Fibroblast of mammary gland (primary cell): ENCODE data around the gene DIP2C.
"Not testable (repeated sequence)": the region's sequence is repeated elsewhere in the genome, so short reads cannot be mapped to it uniquely, and the experiment has no call there.

Experiments used
- DNase-seq: peaks from one replicate; pipeline ENCODE4 v3.0.0-alpha.2; 2010; ENCODE audit warnings: low read depth
- H3K4me3 ChIP-seq: 2 replicates; pipeline ENCODE4 v1.5.1; 2011; ENCODE audit warnings: low read depth, mild to moderate bottlenecking, low read length, moderate library complexity; ENCODE audit not compliant: control insufficient read depth
- TF ChIP-seq, protein P1 (sequence below): conservative IDR thresholded peaks from 2 replicates; pipeline ENCODE4 v1.5.1; 2011; ENCODE audit warnings: low read depth, low read length, inconsistent platforms; ENCODE audit not compliant: control insufficient read depth, insufficient read depth

The DIP2C gene

DNA sequence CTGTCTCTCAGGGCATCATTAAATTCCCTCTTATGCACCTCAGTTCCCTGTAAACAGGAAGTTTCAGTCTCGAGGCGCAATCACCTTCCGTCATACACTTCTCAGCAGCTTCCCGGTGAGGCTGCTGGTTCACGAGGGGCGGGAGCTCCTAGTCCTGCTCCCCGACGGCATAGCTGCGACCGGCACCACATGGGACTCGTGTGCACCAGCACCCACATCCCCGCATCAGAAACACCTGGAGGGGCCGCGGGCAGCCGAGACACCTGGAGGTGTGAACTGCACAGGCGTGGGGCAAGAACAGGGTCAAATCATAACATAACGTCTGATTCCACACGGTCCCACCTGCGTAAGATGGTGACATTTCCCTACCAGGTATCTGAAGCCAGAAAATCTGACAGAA is 52.7 kb downstream of the DIP2C start:
- no peak for DNase-seq
- TF ChIP-seq, protein P1, sequence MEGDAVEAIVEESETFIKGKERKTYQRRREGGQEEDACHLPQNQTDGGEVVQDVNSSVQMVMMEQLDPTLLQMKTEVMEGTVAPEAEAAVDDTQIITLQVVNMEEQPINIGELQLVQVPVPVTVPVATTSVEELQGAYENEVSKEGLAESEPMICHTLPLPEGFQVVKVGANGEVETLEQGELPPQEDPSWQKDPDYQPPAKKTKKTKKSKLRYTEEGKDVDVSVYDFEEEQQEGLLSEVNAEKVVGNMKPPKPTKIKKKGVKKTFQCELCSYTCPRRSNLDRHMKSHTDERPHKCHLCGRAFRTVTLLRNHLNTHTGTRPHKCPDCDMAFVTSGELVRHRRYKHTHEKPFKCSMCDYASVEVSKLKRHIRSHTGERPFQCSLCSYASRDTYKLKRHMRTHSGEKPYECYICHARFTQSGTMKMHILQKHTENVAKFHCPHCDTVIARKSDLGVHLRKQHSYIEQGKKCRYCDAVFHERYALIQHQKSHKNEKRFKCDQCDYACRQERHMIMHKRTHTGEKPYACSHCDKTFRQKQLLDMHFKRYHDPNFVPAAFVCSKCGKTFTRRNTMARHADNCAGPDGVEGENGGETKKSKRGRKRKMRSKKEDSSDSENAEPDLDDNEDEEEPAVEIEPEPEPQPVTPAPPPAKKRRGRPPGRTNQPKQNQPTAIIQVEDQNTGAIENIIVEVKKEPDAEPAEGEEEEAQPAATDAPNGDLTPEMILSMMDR, result no peak

DNA sequence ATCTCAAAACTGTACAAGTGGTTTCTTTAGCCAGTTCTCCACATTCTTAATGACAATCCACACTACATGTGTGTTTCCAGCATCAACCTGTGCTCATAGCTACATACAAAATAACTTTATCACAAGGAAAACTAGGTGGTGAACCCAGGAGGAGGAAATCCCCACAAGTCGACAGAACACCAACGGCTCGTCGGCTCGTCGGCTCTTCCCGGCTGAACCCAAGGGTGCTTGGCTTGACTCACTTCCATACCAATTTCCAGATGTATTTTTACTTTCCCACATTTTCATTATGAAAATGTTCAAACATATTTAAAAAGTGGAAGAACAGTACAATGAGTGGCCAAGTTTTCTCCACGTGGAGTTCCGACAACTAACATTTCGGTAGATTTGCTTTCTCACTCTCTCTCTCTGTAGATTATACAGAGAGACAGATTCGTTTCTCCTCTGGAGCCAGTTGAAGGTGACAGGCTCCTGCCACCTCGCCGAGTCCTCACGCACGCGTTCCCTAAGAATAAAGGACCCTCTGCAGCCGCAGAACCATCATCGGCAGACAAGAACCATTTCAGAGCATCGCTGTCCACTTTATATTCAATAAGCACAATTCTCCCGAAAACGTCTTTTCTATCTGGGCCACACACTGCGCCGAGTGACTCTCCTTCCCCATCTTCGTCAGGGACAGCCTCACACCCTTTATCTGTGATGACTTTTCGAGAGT is 53.3 kb downstream of the DIP2C start:
- DNase-seq, result no peak
- TF ChIP-seq, protein P1, result no peak
- H3K4me3 ChIP-seq, result no peak overlapping the region

More for the DNA sequence above, 52.7 kb downstream of the DIP2C start:
- no peak overlapping the region for H3K4me3 ChIP-seq

DNA sequence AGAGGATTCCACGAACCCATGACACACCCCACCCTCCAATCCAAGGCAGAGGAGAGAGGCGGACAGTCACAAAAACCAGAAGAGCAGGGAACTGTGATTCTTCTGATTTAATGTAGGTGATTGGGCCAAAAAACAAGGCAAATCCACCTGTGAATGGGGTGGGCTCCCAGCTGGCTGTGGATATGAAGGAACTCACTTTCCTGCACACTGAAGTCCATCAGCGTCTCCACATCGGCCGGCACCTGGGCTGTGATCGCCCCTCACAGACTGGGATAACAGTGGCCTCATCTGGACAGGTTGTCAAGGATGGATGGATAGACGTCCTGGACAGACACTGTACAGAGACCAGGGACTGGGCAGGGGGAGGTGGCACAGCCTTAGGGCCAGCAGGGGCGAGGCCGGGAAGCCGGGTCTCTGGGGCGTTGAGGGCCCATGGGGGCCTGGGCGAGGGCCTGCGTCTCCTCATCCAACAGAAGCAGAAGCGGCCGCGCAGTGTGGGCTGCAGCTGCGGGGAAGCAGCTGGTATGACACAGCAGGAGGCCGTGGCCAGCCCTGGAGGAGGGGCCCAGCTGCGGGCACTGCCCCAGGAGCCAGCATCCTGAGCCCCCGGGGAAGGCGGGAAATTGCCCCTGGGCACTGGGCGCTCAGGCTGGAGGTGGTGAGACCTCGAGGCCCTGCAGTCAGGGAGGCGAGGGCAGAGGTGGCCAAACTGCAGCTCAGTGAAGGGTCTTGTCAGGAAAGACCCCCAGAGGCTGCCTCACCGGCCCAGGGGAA is 54.2 kb downstream of the DIP2C start:
- DNase-seq, result no peak
- no peak overlapping the region for H3K4me3 ChIP-seq
- TF ChIP-seq, protein P1, result no peak

DNA sequence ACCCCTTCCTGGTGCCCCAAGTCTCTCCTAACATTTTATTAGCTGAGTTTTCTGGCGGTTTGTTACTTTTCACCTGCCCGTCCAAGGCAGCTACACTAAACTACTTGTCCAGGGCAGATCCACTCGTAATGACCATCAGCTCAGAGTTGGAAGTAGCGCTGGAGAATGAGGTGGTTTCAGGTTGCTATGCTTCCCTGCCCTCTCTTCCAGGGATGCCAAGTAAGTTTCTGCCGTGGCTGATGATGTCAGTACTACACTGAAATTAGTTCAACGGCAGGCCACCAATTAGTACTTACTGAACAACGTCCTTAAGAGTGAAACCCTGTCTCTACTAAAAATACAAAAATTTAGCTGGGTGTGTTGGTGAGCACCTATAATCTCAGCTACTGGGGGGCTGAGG is 55.2 kb downstream of the DIP2C start:
- H3K4me3 ChIP-seq, result no peak overlapping the region
- peak; percentile 39 for DNase-seq
- TF ChIP-seq, protein P1, result no peak

DNA sequence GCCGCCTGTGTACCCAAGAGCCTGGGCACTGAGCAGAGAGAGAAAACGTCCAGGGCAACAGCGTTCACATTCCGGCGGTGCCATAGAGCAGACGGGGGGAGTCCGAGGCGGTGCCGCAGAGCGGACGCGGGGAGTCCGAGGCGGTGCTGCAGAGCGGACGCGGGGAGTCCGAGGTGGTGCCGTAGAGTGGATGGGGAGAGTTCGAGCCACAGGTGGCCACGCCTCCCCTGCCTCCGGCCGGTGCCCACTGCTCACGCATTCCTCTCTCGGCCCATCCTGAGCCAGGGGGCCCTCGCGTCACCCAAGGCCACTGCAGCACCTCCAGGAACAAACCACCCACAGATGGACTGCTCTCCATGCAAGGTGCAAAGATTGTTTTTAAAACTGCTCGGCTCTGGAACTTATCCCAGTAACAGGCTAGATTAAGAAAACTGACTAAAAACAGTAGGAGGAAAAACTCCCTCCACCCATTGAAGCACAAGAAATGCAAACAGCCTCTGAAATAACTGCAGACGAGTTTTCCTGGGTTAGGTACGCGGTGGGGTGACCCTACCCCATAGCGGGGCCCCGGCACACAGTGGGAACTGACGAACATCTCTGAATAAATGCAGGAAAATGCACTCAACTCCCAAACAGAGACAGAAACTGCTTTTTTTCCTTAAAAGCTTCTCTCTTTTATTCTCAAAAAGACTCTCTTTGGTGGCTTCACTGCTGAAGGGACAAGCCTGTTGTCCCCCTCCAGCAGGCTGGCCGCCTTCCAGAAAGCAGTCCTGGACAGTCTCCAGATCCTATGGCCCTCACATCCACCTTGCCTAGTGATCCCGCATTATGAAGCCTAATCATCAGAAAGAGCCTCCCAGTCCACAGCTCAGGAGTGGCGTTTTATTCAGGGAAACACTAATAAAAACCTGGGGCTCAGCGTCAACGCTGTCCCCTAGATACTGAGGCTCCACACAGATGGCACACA is 55.9 kb downstream of the DIP2C start:
- no peak for DNase-seq
- no peak overlapping the region for H3K4me3 ChIP-seq
- TF ChIP-seq, protein P1, result no peak

DNA sequence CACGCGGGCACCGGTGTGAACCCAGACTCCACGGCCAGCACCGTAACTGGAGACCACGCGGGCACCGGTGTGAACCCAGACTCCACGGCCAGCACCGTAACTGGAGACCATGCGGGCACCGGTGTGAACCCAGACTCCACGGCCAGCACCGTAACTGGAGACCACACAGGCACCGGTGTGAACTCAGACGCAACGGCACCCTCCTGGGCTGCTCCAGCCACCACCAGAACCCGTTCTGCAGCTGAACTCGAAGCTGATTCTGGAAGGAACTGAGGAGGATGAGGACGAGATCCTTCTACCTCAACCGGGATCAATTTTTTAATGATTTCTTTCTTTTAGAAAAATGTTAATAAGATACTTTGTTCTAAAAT is 56.7 kb downstream of the DIP2C start:
- H3K4me3 ChIP-seq, DNase-seq: not testable (repeated sequence)

DNA sequence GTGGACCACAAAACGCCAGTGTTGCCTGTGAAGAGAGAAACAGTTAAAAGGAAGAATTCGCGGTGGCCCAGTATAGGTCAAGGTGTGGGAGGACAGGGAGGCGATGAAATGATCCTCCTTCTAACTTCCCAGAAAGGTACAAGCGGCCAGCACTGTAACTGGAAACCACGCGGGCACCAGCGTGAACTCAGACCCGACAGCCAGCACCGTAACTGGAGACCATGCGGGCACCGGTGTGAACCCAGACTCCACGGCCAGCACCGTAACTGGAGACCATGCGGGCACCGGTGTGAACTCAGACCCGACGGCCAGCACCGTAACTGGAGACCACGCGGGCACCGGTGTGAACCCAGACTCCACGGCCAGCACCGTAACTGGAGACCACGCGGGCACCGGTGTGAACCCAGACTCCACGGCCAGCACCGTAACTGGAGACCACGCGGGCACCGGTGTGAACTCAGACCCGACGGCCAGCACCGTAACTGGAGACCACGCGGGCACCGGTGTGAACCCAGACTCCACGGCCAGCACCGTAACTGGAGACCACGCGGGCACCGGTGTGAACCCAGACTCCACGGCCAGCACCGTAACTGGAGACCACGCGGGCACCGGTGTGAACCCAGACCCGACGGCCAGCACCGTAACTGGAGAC is 57.2 kb downstream of the DIP2C start:
- DNase-seq, H3K4me3 ChIP-seq: not testable (repeated sequence)
